NCI-H510A (cell line): ENCODE data around the gene USP34.

Source experiments
- DNase-seq: peaks from one replicate; lab custom pipeline; 2025; lab: John Stamatoyannopoulos, UW

USP34 gene

DNA sequence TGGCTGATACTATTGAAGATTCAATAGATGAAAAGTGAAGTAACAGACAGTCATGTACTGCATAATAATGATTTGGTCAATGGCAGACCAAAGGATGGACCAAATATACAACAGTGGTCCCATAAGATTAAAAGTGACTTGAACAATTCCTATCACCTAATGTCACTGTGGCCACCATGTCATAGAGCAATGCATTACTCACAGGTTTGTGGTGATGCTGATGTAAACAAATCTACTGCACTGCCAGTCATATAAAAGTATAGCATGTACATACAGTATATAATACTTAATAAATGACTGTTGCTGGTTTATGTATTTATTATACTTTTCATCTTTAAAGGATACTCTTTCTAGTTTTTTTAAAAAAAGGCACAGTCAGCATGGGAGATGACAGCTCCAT lies 99.9 kb downstream of the USP34 start:
- DNase-seq: no peak

DNA sequence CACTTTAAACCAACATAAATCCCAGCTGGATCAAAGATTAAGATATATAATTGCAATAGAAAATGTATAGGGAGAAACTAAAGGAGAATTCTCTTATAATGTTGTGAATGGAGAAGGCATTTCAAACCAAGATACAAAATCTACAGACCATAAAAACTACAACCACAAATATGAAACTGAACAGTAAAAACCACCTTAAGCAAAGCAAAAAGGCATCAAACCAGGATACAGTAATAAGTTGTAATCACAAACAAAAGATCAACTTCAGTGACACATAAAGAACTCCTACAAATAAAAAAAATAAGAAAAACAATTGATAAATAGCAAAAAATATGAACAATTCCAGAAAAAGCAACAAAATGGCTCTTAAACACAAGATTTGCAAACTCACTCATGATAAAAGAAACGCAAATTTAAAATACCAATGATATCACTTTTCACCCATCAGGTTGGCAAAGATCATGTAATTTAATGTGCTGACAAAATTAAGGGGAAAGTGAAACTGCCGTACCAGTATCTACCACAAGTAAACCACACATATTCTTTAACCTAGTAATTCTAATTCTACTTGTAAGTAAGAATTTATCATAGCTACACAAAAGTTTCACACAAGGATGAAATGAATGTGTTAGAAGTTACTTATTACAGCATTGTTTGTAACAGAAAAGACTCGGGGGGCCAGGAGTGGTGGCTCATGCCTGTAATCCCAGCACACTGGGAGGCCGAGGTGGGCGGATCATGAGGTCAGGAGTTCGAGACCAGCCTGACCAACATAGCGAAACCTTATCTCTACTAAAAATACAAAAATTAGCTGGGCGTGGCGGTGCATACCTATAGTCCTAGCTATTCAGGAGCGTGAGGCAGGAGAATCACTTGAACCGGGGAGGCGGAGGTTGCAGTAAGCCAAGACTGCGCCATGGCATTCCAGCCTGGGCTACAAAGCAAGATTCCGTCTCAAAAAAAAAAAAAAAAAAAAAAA lies 101.9 kb downstream of the USP34 start:
- DNase-seq: no peak

- DNase-seq: no peak
Measured at GRCh38 chr2:61367177-61367576, 103.7 kb downstream of the USP34 start.

GRCh38 chr2:61363580-61363979 lies 107.3 kb downstream of the USP34 start:
- no peak for DNase-seq

GRCh38 chr2:61362873-61363272 lies 108.0 kb downstream of the USP34 start:
- DNase-seq: no peak

- DNase-seq: no peak
Measured at GRCh38 chr2:61361068-61361467, 109.8 kb downstream of the USP34 start.

DNA sequence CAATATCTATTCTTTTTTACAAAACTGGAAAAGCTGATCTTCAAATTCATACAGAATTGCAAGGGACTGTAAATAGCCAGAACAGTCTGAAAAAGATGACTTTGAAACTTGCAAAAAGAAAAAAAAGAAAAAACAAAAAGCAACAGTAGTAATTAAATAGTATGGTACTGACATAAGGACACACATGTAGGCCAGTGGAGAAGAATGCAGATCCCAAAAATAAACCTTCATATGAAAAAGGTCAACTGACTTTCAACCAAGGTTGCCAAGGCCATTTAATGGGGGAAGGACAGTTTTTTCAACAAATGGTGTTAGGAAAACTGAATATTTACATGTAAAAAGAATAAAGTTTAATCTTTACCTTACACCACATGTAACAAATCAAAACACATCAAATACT lies 111.8 kb downstream of the USP34 start:
- no peak for DNase-seq

DNA sequence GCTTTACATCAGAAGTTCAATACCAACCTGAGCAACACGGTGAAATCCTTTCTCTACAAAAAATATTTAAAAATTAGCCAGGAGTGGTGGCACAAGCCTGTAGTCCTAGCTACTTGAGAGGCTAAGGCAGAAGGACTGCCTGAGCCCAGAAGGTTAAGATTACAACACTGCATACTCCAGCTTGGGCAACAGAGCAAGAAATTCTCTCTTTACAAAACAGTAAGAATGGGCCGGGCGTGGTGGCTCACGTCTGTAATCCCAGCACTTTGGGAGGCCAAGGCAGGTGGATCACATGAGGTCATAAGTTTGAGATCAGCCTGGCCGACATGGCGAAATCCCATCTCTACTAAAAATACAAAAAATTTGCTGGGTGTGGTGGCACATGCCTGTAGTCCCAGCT lies 113.2 kb downstream of the USP34 start:
- no peak for DNase-seq

DNA sequence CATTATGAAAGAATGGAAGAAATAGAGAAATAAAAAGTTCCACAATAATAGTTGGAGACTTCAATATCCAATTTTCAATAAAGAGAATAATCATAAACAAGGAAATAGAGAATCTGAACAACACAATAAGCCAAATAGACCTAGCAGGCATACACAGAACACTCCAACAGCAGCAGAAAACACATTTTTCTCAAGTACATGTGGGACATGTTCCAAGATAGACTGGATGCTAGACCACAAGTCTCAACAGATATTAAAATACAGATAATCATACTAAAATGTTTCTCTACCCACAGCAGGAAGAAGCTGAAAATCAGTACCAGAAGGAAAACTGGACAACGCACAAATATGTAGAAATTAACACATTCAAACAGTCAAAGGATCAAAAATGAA lies 113.9 kb downstream of the USP34 start:
- DNase-seq: no peak

GRCh38 chr2:61356261-61356957 lies 114.5 kb downstream of the USP34 start:
- DNase-seq: no peak

DNA sequence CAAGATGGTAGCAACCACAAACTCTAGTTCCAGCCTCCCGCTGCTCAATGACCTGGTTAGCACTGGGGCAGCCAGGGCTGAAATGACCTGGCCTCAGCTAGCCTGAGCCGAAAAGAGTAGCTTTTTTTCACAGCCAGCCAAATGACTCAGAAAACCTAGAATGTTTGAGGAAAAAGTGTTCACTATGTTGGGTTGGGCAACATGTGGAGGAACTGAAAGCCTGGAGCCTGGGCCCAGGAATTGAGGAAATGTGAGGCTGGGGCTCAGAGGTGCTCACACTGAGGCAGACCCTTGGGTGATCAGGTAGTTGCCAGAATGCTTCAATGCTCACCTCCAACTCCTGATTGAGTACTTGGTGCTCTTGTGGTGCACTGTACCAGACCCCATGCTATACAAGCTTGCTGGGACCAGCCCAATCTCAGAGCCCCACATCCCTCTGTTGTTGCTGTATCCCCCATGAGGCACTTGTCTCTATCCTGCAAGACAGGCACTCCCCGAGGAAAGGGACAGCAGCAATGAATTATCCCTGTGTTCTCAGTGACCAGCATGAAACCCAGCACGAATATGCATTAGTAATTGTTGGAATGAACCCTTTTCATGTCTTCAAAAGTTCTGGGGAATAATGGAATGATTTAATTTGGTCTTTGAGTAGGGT lies 116.2 kb downstream of the USP34 start:
- DNase-seq: no peak

DNA sequence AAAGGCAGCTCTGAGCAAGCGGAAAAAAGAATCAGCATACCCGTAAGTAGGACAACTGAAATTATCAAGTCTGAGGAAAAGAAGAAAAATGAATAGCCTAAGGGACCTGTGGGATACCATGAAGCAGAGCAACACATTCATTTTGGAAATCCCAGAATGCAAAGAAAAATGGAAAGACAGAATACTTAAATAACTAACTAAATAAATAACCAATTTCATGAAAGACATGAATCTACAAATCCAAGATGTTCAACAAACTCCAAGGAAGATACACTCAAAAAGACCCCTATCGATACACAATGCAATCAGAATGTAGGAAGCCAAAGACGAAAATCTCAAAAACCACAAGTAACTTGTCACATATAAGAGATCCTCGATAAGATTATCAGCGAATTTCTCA lies 117.0 kb downstream of the USP34 start:
- no peak for DNase-seq

- DNase-seq: no peak
Measured at GRCh38 chr2:61350777-61351176, 120.1 kb downstream of the USP34 start.

- no peak for DNase-seq
Measured at GRCh38 chr2:61343141-61343540, 127.7 kb downstream of the USP34 start.

DNA sequence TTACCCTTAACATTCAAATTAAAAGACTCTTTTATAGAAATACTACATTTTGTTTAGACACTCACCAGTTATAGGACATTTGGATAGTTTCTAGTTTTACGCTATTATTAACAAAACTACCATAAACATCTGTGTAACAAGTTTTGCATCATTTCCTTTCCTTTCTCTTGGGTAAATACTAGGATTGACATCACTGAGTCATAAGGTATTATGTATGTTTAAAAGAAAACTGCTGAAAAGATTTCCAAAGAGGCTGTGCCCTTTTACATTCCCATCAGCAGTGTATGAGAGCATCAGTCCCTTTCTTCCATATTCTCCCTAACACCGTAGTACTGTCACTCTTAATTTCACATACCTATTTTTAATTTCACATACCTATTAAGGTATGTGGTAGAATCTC lies 130.6 kb downstream of the USP34 start:
- no peak for DNase-seq

DNA sequence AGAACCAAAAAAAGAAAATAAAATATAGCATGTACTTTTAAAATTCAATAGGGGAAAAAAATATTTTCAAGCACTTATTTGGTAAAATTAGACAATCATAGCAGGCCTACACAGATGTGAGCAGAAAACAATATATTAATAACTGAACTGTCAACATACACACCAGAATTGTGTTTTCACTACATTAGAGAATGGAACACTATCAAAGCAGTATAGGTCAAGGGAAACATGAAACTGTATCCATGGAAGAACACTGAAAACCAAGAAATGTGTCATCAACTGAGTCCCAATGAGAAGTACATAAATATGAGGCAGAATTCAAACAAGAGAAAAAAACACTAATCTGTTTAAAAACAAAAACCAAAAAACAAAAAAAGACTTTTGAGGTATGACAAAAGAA lies 132.4 kb downstream of the USP34 start:
- no peak for DNase-seq

DNA sequence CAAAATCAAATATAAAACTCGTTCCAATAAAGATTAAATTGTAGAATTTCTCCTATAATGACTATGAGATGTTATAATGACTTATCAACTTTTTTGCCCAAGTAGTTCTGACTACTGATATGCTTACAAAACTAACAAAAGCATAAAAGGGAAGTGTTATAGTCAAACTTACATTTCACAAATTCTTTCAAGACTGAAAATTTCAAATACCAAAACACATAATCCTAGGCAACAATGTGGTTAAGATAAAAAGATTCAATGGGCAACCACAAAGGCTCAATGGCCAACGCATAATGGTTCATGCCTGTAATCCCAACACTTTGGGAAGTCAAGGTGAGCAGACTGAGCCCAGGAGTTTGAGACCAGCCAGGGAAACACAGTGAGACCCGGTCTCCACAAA lies 135.7 kb downstream of the USP34 start:
- no peak for DNase-seq

DNA sequence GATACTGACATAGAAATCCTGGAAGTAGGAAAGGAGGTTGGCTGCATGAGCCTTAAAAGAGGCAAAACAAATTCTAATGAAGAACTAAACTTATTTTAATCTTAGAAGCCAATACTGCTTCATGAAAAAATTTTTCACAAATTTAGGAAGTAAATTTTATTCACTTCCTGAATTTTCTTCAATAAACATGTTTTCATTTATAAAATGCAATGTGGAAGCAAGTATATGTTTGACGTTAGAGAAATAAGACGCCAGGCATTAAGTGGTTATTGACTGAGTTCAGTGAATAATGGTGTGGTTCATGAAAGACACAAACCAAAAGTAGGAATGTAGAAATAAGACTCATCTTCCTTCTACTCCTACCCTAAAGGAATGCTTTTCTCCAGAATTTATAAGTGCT lies 136.4 kb downstream of the USP34 start:
- no peak for DNase-seq

DNA sequence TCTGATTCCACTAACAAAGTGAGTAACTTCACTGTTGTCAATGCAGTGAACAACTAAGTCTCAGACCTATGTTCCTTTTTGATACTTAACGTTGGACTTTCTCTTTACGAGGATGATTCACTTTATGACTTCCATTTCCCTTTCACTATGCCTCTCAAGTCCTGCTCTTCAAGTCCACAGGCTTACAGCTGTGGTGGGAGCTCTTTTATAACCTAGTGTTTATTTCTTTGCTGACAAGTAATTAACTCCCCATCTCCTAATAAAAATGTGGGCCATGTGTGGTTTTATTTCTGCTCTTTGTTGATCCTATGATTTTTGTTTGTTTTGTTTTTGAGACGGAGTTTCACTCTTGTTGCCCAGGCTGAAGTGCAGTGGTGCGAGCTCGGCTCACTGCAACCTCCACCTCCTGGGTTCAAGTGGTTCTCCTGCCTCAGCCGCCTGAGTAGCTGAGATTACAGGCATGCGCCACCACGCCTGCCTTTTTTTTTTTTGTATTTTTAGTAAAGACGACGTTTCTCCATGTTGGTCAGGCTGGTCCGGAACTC lies 142.1 kb downstream of the USP34 start:
- no peak for DNase-seq

DNA sequence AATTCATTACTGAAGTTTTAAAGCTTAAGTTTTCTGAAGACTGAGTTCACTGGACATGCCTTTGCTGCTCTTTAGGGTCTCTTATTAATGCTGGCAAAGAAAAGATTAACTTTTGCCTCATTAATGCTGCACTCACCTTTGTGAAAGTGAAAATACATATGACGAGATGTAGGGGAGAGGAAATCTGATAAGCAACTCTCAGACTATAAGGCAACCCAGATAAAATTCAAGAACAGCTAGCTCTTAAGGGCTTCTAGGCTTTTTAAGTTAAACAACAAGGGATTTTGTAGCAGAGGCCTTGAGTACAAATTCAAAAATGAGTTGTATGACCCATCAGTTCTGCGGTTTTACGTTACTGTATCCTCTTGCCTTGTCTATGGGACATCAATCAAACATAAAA lies 143.7 kb downstream of the USP34 start:
- no peak for DNase-seq

- DNase-seq: no peak
Measured at GRCh38 chr2:61326423-61326822, 144.5 kb downstream of the USP34 start.

DNA sequence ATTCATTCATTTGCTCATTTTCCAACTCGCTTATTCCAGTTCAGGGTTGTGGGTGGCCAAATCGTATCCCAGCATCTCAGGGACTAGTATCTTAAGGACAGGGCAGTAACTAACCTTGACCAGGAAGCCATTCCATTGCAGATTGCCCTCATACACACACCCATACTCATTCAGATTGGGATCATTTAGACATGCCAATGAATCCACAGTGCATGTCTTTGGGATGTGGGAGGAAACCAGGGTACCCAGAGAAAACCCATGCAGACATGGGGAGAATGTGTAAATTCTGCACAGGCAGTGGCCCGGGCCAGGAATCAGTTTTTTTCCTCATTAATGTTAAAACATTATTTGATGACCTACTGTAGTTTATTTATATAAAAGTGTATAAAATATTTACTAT lies 150.7 kb downstream of the USP34 start:
- no peak for DNase-seq

DNA sequence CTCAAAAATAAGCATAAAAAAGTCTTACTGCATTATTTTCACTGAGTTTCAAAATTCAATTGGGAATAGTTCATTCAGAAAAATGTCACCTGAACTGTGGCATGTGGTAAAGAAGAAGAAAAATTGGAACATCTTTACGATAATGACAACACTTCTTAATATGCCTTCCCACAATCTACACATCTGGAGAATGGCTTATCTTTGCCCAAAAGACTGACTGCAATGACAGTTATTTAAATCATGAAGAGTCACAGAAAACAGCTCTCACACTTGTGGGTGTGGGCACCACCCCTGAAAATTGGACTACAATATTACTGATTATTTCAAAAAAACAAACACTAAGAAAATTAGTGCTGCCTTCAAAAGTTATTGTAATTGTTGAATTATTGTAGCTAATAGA lies 152.3 kb downstream of the USP34 start:
- no peak for DNase-seq
